ENCODE data around the gene GATAD2A. TPM values are rescaled to one million over a fixed set of nuclear protein-coding genes. Genes with fewer than 3 reads are reported as not detected.

GATAD2A gene
- total and polyA plus RNA-seq, 2 of the 8 experiments (the other 6 are each of a cell fraction or from before 2014, with no cell fraction given) = 38.4 to 205 TPM

DNA sequence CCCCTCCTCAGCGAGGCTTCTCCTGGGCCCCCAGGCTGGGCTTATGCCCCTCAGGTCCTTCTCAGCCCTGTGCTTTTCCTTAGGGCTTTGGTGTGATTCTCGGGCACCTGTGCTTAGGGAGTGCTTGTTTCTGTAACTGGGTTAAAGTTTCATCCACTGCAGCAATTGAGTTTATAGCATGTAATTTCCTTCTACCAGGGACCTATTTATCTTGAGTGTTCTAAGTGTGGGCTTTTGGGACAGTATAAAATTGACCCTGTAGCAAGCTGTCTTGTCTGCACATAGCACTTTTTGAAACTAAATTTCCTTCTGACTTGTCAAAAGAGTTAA, 47.6 kb downstream of the GATAD2A start:
- Histone ChIP-seq H2AFZ (ENCODE audit: low read length) (no peak overlapping the region), H2BK120ac (replicated peaks; ENCODE audit: low read depth, low read length) (no peak overlapping the region), H3K79me2 (ENCODE audit: control insufficient read depth in 1 of 2, insufficient read depth in 2 of 2, low read length in 2 of 2) (peaks cover 40 to 97% of the 10 kb centered on the region in 2 experiments), H3K4ac (replicated peaks; ENCODE audit: insufficient read length, low read depth, low read length) (no peak overlapping the region), H3K14ac (ENCODE audit: insufficient read length) (no peak overlapping the region), H3K27ac (ENCODE audit: low read depth, low read length) (no peak overlapping the region), H3K56ac (replicated peaks; ENCODE audit: insufficient read length, low read depth, low read length) (no peak overlapping the region), H2BK5ac (ENCODE audit: low read depth, low read length) (peak overlapping the region; percentile 80; the same call in 1 of the 2 replicates), H4K5ac (ENCODE audit: insufficient read length, low read depth, low read length) (no peak overlapping the region), H3K4me3 (ENCODE audit: extremely low read depth in 1 of 4, insufficient read depth in 2 of 4, low read depth in 3 of 4, low read length in 4 of 4) (no peak overlapping the region), H4K91ac (replicated peaks; ENCODE audit: insufficient read length, low read length) (no peak overlapping the region), H3K18ac (ENCODE audit: extremely low read depth, low read length) (no peak overlapping the region), H4K8ac (ENCODE audit: extremely low read depth, insufficient read depth, low read length) (no peak overlapping the region), H3K79me1 (ENCODE audit: low read depth, low read length) (peaks cover 29% of the 10 kb centered on the region), H3K23me2 (ENCODE audit: low read depth, low read length) (no peaks in the 10 kb centered on the region), H2AK5ac (ENCODE audit: low read depth, low read length) (0 out of 2 replicates have a peak overlapping the region, but pooled peaks have one; percentile 53), H3K9ac (replicated peaks in 1 of 4; ENCODE audit: extremely low read depth in 1 of 4, low read depth in 3 of 4, low read length in 3 of 4) (no peak overlapping the region), H3K4me1 (replicated peaks in 1 of 4; ENCODE audit: control insufficient read depth in 3 of 4, insufficient read depth in 4 of 4, low read length in 3 of 4) (peaks cover under 1 to 8% (median 3%) of the 10 kb centered on the region in 4 experiments; a peak in 6 of 7 replicates), H4K20me1 (replicated peaks in 1 of 2; ENCODE audit: control insufficient read depth in 1 of 2, insufficient read depth in 2 of 2, low read length in 2 of 2) (peaks cover 33 to 44% of the 10 kb centered on the region in 2 experiments), H2BK15ac (ENCODE audit: low read length) (no peak overlapping the region), H2BK12ac (ENCODE audit: low read depth, low read length) (no peak overlapping the region), H3K4me2 (ENCODE audit: insufficient read depth in 1 of 2, low read depth in 2 of 2, low read length in 2 of 2) (no peak overlapping the region), H3K27me3 (replicated peaks in 1 of 4; ENCODE audit: control insufficient read depth in 3 of 4, extremely low read depth in 1 of 4, insufficient read depth in 3 of 4, low read length in 3 of 4) (no peaks in the 10 kb centered on the region), H3K36me3 (ENCODE audit: control insufficient read depth in 2 of 4, insufficient read depth in 4 of 4, low read length in 3 of 4) (no peaks in the 10 kb centered on the region; a peak in 1 of 8 replicates), H3K9me3 (ENCODE audit: insufficient read depth in 2 of 2, low read depth in 1 of 2, low read length in 1 of 2) (no peaks in the 10 kb centered on the region), H3K23ac (ENCODE audit: insufficient read length) (no peak overlapping the region), H2BK20ac (ENCODE audit: low read length) (no peak overlapping the region)
- FAIRE-seq (no peak), DNase-seq (ENCODE audit: low read depth in 1 of 2, low spot score in 2 of 2) (no peak)
- 76% methylated on average over 2 of the region's 2 CpGs; no CpG with 5 or more reads in 1 of the 2 experiments for WGBS, 2 experiments (ENCODE audit: extremely low coverage in 1 of 2, insufficient coverage in 1 of 2, insufficient read length in 1 of 2, insufficient replicate concordance in 2 of 2, low coverage in 1 of 2, low lambda C conversion rate in 2 of 2, missing lambda C conversion rate in 1 of 2)
- ChIA-PET CTCF (ENCODE audit: partially characterized antibody) (interaction anchor here (0.6 to 1.8 kb wide), 7 partner anchors 10 to 190 kb away, joined by 3 to 4 read pairs (median 3); partner anchors contain the start of gene GMIP), POLR2A (ENCODE audit: partially characterized antibody) (interaction anchor here (0.7 kb wide), 1 partner anchor 90 kb away, joined by 3 read pairs; no protein-coding TSS in a partner anchor)
- TF ChIP-seq CTCF (IDR thresholded peaks at IDR 0.05; ENCODE audit: control extremely low read depth in 1 of 3, insufficient read depth in 1 of 3, low read depth in 1 of 3, low read length in 3 of 3) = no peak
- no peak for TF ChIP-seq EP300 (IDR thresholded peaks at IDR 0.05; ENCODE audit: borderline replicate concordance in 1 of 2, low read depth in 2 of 2, low read length in 2 of 2)
- TF ChIP-seq SIX5 (IDR thresholded peaks at IDR 0.05; ENCODE audit: low read depth, low read length) = no peak
- TF ChIP-seq BACH1 (IDR thresholded peaks at IDR 0.05; ENCODE audit: low read length) = no peak
- TF ChIP-seq MAX (IDR thresholded peaks at IDR 0.05) = no peak
- no peak for TF ChIP-seq HDAC6 (IDR thresholded peaks at IDR 0.05; ENCODE audit: low read depth, low read length)
- no peak for TF ChIP-seq SIRT6 (IDR thresholded peaks at IDR 0.05; ENCODE audit: low read length)
- TF ChIP-seq EGR1 (IDR thresholded peaks at IDR 0.05; ENCODE audit: borderline replicate concordance, low read depth, low read length) = no peak
- no peak for TF ChIP-seq TEAD4 (IDR thresholded peaks at IDR 0.05; ENCODE audit: low read depth, low read length)
- no peak for TF ChIP-seq CBX8 (IDR thresholded peaks at IDR 0.05; ENCODE audit: borderline replicate concordance, low read depth, low read length)
- TF ChIP-seq RAD21 (IDR thresholded peaks at IDR 0.05 in 1 of 2, conservative IDR thresholded peaks at IDR 0.05 in 1 of 2; ENCODE audit: low read depth in 2 of 2, low read length in 2 of 2) = no peak

Data from H1 (cell line).